Testis (tissue), 3 donors: ENCODE results near the gene ASPHD1. TPM values are rescaled to one million over a fixed set of nuclear protein-coding genes. Genes with fewer than 3 reads are reported as not detected.

ENCODE experiments used
- DNase-seq: peaks from one replicate; pipeline ENCODE4 v3.0.0-alpha.2; 2019
- H3K27ac ChIP-seq, 2 donors: fragments of 200-600 bp; sonication (generic); one replicate each; pipeline ENCODE4 v1.5.1; 2019
- H3K27me3 ChIP-seq: fragments of 200-600 bp; sonication (generic); one replicate; pipeline ENCODE4 v1.5.1; 2019
- H3K36me3 ChIP-seq: fragments of 200-600 bp; sonication (generic); one replicate; pipeline ENCODE4 v1.5.1; 2017; ENCODE audit warnings: low read depth; ENCODE audit errors: missing control alignments
- H3K4me1 ChIP-seq: fragments of 200-600 bp; sonication (generic); one replicate; pipeline ENCODE4 v1.5.1; 2019
- H3K4me3 ChIP-seq, 2 donors: fragments of 200-600 bp; sonication (generic); one replicate each; pipeline ENCODE4 v1.5.1; 2017 to 2019
- H3K9me3 ChIP-seq: fragments of 200-600 bp; sonication (generic); one replicate; pipeline ENCODE4 v1.5.1; 2017
- POLR2A ChIP-seq: fragments of 450-650 bp; IDR thresholded peaks from one replicate; pipeline ENCODE4 v1.6.1; 2017; ENCODE audit warnings: antibody characterized with exemption, mild to moderate bottlenecking, moderate library complexity
- WGBS, 2 donors: methylation state at CpG; one replicate each; pipeline ENCODE4 v1.1.5; 2018; 5-methylcytosine and 5-hydroxymethylcytosine counted together
- intact Hi-C: fragments of 100-400 bp; cut with DNase I; formaldehyde crosslinking; loops from one replicate; pipeline ENCODE4 v1.15.1; 2023; ENCODE audit warnings: low total_unique reads
- polyA plus RNA-seq: library from polyadenylated mRNA; stranded (reverse); fragments of 350-450 nt; fragmentation: Illumina TruSeq; extraction: RNeasy Lipid Tissue Mini Kit (QIAGEN cat#74804); gene quantifications from one replicate; pipeline ENCODE4 v1.2.3, GENCODE V29; 2014; ENCODE audit warnings: low read depth, low replicate concordance; ENCODE audit not compliant: insufficient read depth
- total RNA-seq, 2 donors: library from RNA; depleted of rRNA; stranded (reverse); fragments of >200 nt; gene quantifications; one replicate each; pipeline ENCODE4 v1.2.3, GENCODE V29; 2016
- TF ChIP-seq, protein P1 (sequence below), 3 experiments: fragments of 450-650 bp in 2 of 3; fragments of 200-600 bp in 1 of 3; sonication (generic) in 1 of 3; IDR thresholded peaks; one replicate each; pipeline ENCODE4 v1.5.1; 2016 to 2019; ENCODE audit warnings: antibody characterized with exemption in 3 of 3, mild to moderate bottlenecking in 2 of 3, moderate library complexity in 1 of 3

Gene ASPHD1
- total and polyA plus RNA-seq, 3 donors from 2014 or later: 6.2 to 13.7 (median 11.1) TPM

GRCh38 chr16:29922326-29922725, 22.0 kb downstream of the ASPHD1 start:
- Histone ChIP-seq H3K36me3 (peaks cover 2% of the 10 kb centered on the region), H3K27ac (peak overlapping the region; percentile 64 to 65), H3K4me3 (no peak overlapping the region), H3K9me3 (no peaks in the 10 kb centered on the region), H3K27me3 (no peaks in the 10 kb centered on the region), H3K4me1 (peaks cover 25% of the 10 kb centered on the region)
- peak; percentile 61 for DNase-seq
- TF ChIP-seq POLR2A: no peak
- TF ChIP-seq, protein P1, sequence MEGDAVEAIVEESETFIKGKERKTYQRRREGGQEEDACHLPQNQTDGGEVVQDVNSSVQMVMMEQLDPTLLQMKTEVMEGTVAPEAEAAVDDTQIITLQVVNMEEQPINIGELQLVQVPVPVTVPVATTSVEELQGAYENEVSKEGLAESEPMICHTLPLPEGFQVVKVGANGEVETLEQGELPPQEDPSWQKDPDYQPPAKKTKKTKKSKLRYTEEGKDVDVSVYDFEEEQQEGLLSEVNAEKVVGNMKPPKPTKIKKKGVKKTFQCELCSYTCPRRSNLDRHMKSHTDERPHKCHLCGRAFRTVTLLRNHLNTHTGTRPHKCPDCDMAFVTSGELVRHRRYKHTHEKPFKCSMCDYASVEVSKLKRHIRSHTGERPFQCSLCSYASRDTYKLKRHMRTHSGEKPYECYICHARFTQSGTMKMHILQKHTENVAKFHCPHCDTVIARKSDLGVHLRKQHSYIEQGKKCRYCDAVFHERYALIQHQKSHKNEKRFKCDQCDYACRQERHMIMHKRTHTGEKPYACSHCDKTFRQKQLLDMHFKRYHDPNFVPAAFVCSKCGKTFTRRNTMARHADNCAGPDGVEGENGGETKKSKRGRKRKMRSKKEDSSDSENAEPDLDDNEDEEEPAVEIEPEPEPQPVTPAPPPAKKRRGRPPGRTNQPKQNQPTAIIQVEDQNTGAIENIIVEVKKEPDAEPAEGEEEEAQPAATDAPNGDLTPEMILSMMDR (IDR thresholded peaks at IDR 0.05): no peak
- 65 to 70% methylated on average over 2 of the region's 2 CpGs for whole genome bisulfite sequencing, 2 donors
- intact Hi-C loops: no loop called here

- Histone ChIP-seq H3K4me3 (no peak overlapping the region), H3K27ac (peak overlapping the region; percentile 63 to 64), H3K36me3 (no peaks in the 10 kb centered on the region), H3K4me1 (peaks cover 26% of the 10 kb centered on the region), H3K27me3 (no peaks in the 10 kb centered on the region), H3K9me3 (no peaks in the 10 kb centered on the region)
- DNase-seq: no peak
- no peak for TF ChIP-seq POLR2A
- TF ChIP-seq, protein P1 (IDR thresholded peaks at IDR 0.05): no peak
- 83 to 94% methylated on average over 6 to 12 of the region's 12 CpGs for WGBS, 2 donors
- intact Hi-C loops: no loop called here
Measured at GRCh38 chr16:29922986-29923501, 22.8 kb downstream of the ASPHD1 start.

GRCh38 chr16:29925105-29925756, 24.9 kb downstream of the ASPHD1 start:
- H3K27ac ChIP-seq: peak overlapping the region; percentile 72 to 91
- DNase-seq: no peak
- intact Hi-C loops: no loop called here
- peaks cover 26% of the 10 kb centered on the region for H3K4me1 ChIP-seq
- no peak for TF ChIP-seq POLR2A
- no peaks in the 10 kb centered on the region for H3K9me3 ChIP-seq
- H3K27me3 ChIP-seq: no peaks in the 10 kb centered on the region
- H3K36me3 ChIP-seq: no peaks in the 10 kb centered on the region
- 2 to 4% methylated on average over 9 of the region's 9 CpGs for WGBS, 2 donors
- H3K4me3 ChIP-seq: peak overlapping the region; percentile 66 to 82

GRCh38 chr16:29925781-29926710, 25.8 kb downstream of the ASPHD1 start, which contains the start of gene KCTD13:
Gene KCTD13, minus strand, starts transcription at chr16:29926226. Its CDS starts 193 bp downstream, at chr16:29926033.
- Histone ChIP-seq H3K4me1 (peaks cover 18% of the 10 kb centered on the region), H3K27ac (peak within 1 kb of the TSS; percentile 80 to 91), H3K27me3 (no peaks in the 10 kb centered on the region), H3K4me3 (peak within 1 kb of the TSS; percentile 66 to 82), H3K36me3 (no peaks in the 10 kb centered on the region), H3K9me3 (no peaks in the 10 kb centered on the region)
- WGBS, 2 donors: 0 to 1% methylated on average over 24 to 83 of the region's 89 CpGs
- intact Hi-C loops: no loop called here
- TF ChIP-seq POLR2A: peak; percentile 60
- TF ChIP-seq, protein P1 (IDR thresholded peaks at IDR 0.05): no peak
- DNase-seq: peak; percentile 89

DNA sequence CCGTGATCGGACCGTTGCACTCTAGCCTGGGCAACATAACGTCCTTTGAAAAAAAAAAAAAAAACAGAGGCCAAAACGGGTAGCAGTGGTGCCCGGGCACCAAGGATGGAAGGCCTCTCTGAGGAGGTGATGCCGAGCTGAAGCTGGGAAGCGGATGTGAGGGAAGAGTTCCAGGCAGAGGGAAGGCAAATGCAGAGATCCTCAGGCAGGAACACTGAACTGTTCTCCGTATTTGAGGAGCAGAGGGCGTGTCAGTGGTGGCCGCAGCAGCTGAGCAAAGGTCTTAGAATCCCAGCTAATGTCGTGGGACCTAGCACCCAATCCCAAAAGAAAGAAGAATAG, 26.4 kb downstream of the ASPHD1 start:
- intact Hi-C loops: no loop called here
- peak overlapping the region; percentile 66 to 82 for H3K4me3 ChIP-seq
- TF ChIP-seq, protein P1 (IDR thresholded peaks at IDR 0.05): no peak
- no peak for TF ChIP-seq POLR2A
- H3K4me1 ChIP-seq: peaks cover 16% of the 10 kb centered on the region
- peak overlapping the region; percentile 80 to 91 for H3K27ac ChIP-seq
- peak; percentile 40 for DNase-seq
- WGBS, 2 donors: 1 to 4% methylated on average over 12 of the region's 12 CpGs
- no peaks in the 10 kb centered on the region for H3K36me3 ChIP-seq
- no peaks in the 10 kb centered on the region for H3K27me3 ChIP-seq
- H3K9me3 ChIP-seq: no peaks in the 10 kb centered on the region
